ENCODE measurements around the gene SLC25A15. TPM values are rescaled to one million over a fixed set of nuclear protein-coding genes. Genes with fewer than 3 reads are reported as not detected.
"Not testable (repeated sequence)": the region's sequence is repeated elsewhere in the genome, so short reads cannot be mapped to it uniquely, and the experiment has no call there.

The SLC25A15 gene
- total RNA-seq, 1 donor from 2014 or later = 16.3 TPM

GRCh38 chr13:40812724-40813445 is 23.5 kb downstream of the SLC25A15 start:
- peak; percentile 26 to 35 for DNase-seq (ENCODE audit: low read depth in 2 of 2)

- DNase-seq (ENCODE audit: low read depth in 2 of 2) = peak; percentile 42 to 49
Measured at GRCh38 chr13:40813667-40814454, 24.4 kb downstream of the SLC25A15 start.

- no peak for DNase-seq (ENCODE audit: low read depth in 2 of 2)
Measured at GRCh38 chr13:40814803-40815202, 25.4 kb downstream of the SLC25A15 start.

GRCh38 chr13:40818926-40819325 is 29.5 kb downstream of the SLC25A15 start:
- DNase-seq (ENCODE audit: low read depth in 2 of 2) = no peak

GRCh38 chr13:40819797-40820315 is 30.4 kb downstream of the SLC25A15 start:
- no peak for DNase-seq (ENCODE audit: low read depth in 2 of 2)

- not testable (repeated sequence) for DNase-seq (ENCODE audit: low read depth in 2 of 2)
Measured at GRCh38 chr13:40839725-40840124, 50.3 kb downstream of the SLC25A15 start.

- DNase-seq (ENCODE audit: low read depth in 2 of 2) = not testable (repeated sequence)
Measured at GRCh38 chr13:40840955-40841354, 51.5 kb downstream of the SLC25A15 start.

Other genes with a start within 250 kb of the SLC25A15 start
- 16.8 and 21.6 TPM in 2 replicates for gene FOXO1, start 123.0 kb upstream of the SLC25A15 start, total RNA-seq
- gene MRPS31, start 18.4 kb upstream of the SLC25A15 start, total RNA-seq = 5.2 and 8.1 TPM in 2 replicates
- gene ELF1, start 229.7 kb downstream of the SLC25A15 start, total RNA-seq = 61.9 and 80.8 TPM in 2 replicates

Data from lung microvascular endothelial cell (primary cell).